DOHH2 (cell line): ENCODE results near the gene KRT222.

Experiments
- H3F3A ChIP-seq: fragments of 200-600 bp; sonication (generic), shearing (Covaris generic); 2 replicates; pipeline ENCODE4 v1.6.0; 2016; ENCODE audit warnings: antibody characterized with exemption, mild to moderate bottlenecking; ENCODE audit not compliant: control insufficient read depth, insufficient read depth
- H3K27ac ChIP-seq: fragments of 200-600 bp; sonication (generic); 2 replicates; pipeline ENCODE4 v1.5.1; 2014; ENCODE audit warnings: low read depth, mild to moderate bottlenecking, low read length, moderate library complexity
- H3K27me3 ChIP-seq: fragments of 200-600 bp; sonication (generic); 2 replicates; pipeline ENCODE4 v1.6.1; 2014; ENCODE audit warnings: mild to moderate bottlenecking, low read length, mixed read lengths; ENCODE audit not compliant: control insufficient read depth
- H3K36me3 ChIP-seq: fragments of 200-600 bp; sonication (generic); 2 replicates; pipeline ENCODE4 v1.6.1; 2014; ENCODE audit warnings: mild to moderate bottlenecking, low read length, moderate library complexity, mixed read lengths; ENCODE audit not compliant: control insufficient read depth
- H3K4me1 ChIP-seq: fragments of 200-600 bp; sonication (generic); 2 replicates; pipeline ENCODE4 v1.6.1; 2014; ENCODE audit warnings: mild to moderate bottlenecking, low read length, mixed read lengths; ENCODE audit not compliant: control insufficient read depth
- H3K4me2 ChIP-seq: fragments of 200-600 bp; sonication (generic); 2 replicates; pipeline ENCODE4 v1.6.0; 2014; ENCODE audit warnings: mild to moderate bottlenecking, low read length, moderate library complexity
- H3K4me3 ChIP-seq: fragments of 200-600 bp; sonication (generic); 2 replicates; pipeline ENCODE4 v1.5.1; 2014; ENCODE audit warnings: mild to moderate bottlenecking, low read length, mixed read lengths
- H3K79me2 ChIP-seq: fragments of 200-600 bp; sonication (generic); 2 replicates; pipeline ENCODE4 v1.6.1; 2014; ENCODE audit warnings: mild to moderate bottlenecking, low read length, mixed read lengths; ENCODE audit not compliant: control insufficient read depth
- H3K9me2 ChIP-seq: fragments of 200-600 bp; sonication (generic); replicated peaks from 2 replicates; pipeline ENCODE4 v1.6.1; 2014; ENCODE audit warnings: mild to moderate bottlenecking, low read length, mixed read lengths; ENCODE audit not compliant: control insufficient read depth
- H3K9me3 ChIP-seq: fragments of 200-600 bp; sonication (generic); 2 replicates; pipeline ENCODE4 v1.6.1; 2014; ENCODE audit warnings: antibody characterized with exemption, low read length, mixed read lengths; ENCODE audit not compliant: control insufficient read depth, insufficient read depth
- H4K20me1 ChIP-seq: fragments of 200-600 bp; sonication (generic); 2 replicates; pipeline ENCODE4 v1.6.0; 2014; ENCODE audit warnings: low read depth, mild to moderate bottlenecking, antibody characterized with exemption, low read length, moderate library complexity; ENCODE audit not compliant: control insufficient read depth, insufficient read depth
- EZH2phosphoT487 ChIP-seq: fragments of 200-600 bp; sonication (generic); IDR thresholded peaks from 2 replicates; pipeline ENCODE4 v1.6.1; 2017; ENCODE audit warnings: borderline replicate concordance, mild to moderate bottlenecking, antibody characterized with exemption, low read length, moderate library complexity, mixed read lengths
- TF ChIP-seq, protein P1 (sequence below): fragments of 200-600 bp; sonication (generic); IDR thresholded peaks from one replicate; pipeline ENCODE4 v1.5.1; 2014; ENCODE audit warnings: antibody characterized with exemption, mild to moderate bottlenecking, low read depth, low read length; ENCODE audit not compliant: poor library complexity, severe bottlenecking

The KRT222 gene

DNA sequence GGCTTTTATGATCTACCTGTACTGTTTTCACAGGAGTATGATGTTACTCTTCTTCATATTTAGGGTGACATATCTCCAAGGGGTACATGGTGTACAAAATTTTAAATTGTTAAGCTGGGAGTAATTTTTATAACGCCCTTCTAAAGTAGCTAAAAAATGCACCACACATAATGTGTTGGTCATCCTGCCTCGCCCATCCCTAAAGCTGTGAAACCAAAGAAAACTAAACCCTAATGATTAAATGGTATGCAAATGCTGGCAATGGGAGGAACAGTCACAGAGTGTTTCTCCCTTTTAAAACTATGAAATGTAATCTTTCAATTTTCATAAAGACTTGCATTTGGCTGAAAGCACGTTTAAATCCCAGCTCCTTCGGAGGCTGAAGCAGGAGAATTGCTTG, 40.6 kb upstream of the KRT222 start:
- Histone ChIP-seq H3K4me3 (no peak overlapping the region), H3K9me3 (no peaks in the 10 kb centered on the region), H3K4me2 (no peak overlapping the region), H3K36me3 (no peaks in the 10 kb centered on the region), H3K27me3 (peaks cover 14% of the 10 kb centered on the region), H4K20me1 (no peaks in the 10 kb centered on the region), H3K4me1 (no peaks in the 10 kb centered on the region), H3K27ac (no peak overlapping the region), H3K9me2 (no peaks in the 10 kb centered on the region), H3K79me2 (no peaks in the 10 kb centered on the region), H3F3A (no peaks in the 10 kb centered on the region)
- TF ChIP-seq, protein P1, sequence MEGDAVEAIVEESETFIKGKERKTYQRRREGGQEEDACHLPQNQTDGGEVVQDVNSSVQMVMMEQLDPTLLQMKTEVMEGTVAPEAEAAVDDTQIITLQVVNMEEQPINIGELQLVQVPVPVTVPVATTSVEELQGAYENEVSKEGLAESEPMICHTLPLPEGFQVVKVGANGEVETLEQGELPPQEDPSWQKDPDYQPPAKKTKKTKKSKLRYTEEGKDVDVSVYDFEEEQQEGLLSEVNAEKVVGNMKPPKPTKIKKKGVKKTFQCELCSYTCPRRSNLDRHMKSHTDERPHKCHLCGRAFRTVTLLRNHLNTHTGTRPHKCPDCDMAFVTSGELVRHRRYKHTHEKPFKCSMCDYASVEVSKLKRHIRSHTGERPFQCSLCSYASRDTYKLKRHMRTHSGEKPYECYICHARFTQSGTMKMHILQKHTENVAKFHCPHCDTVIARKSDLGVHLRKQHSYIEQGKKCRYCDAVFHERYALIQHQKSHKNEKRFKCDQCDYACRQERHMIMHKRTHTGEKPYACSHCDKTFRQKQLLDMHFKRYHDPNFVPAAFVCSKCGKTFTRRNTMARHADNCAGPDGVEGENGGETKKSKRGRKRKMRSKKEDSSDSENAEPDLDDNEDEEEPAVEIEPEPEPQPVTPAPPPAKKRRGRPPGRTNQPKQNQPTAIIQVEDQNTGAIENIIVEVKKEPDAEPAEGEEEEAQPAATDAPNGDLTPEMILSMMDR: no peak
- no peak for TF ChIP-seq EZH2phosphoT487

DNA sequence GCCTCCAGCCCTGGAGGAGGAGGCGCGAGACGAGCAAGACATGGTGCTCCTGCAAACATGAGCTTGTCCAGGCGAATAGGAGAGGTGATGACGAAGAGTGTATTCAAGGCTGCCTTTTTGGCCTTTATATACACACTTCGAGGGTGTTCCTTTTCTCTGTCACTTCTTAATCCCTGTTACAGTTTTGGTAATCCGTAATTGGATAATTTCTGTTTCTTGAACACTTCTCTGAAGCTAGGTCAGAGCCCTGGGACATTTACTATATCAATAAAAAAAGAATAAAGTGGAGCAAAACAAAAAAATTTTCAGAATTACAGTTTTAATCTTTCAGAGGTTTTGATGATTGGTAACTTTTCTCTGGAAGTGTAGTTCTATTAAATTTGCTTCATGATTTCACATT, 38.7 kb upstream of the KRT222 start, which contains the start of gene KRT24:
TSS of gene KRT24 (minus strand) at position 101 of the 400 bp plus-strand sequence. CDS start at position 42, 59 bp downstream.
- H3K4me2 ChIP-seq: no peak within 1 kb of the TSS
- no peaks in the 10 kb centered on the region for H4K20me1 ChIP-seq
- H3F3A ChIP-seq: no peaks in the 10 kb centered on the region
- no peaks in the 10 kb centered on the region for H3K4me1 ChIP-seq
- no peaks in the 10 kb centered on the region for H3K36me3 ChIP-seq
- peaks cover 10% of the 10 kb centered on the region for H3K27me3 ChIP-seq
- no peak within 1 kb of the TSS for H3K27ac ChIP-seq
- H3K9me2 ChIP-seq: no peaks in the 10 kb centered on the region
- no peaks in the 10 kb centered on the region for H3K79me2 ChIP-seq
- H3K9me3 ChIP-seq: no peaks in the 10 kb centered on the region
- no peak for TF ChIP-seq EZH2phosphoT487
- TF ChIP-seq, protein P1: no peak
- no peak within 1 kb of the TSS for H3K4me3 ChIP-seq

DNA sequence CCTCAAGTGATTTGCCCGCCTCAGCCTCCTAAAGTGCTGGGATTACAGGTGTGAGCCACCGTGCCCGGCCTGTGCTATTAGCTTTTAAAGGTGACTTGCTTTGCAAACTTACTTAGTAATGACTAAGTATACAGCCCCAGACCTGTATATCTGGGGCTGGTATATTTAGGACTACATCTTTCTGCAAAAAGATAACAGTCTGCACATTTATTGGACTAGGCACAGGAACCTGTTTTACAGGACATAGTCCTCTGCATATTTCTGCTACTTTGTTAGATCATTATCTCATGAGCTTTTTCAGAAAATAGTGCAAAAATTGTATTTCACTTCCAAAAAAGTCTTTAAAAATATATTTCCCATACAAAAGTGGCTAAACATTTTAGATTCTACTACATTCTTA, 37.3 kb upstream of the KRT222 start:
- no peaks in the 10 kb centered on the region for H3K79me2 ChIP-seq
- H3K9me2 ChIP-seq: no peaks in the 10 kb centered on the region
- no peaks in the 10 kb centered on the region for H3K9me3 ChIP-seq
- H4K20me1 ChIP-seq: no peaks in the 10 kb centered on the region
- no peaks in the 10 kb centered on the region for H3K36me3 ChIP-seq
- H3K27ac ChIP-seq: no peak overlapping the region
- TF ChIP-seq EZH2phosphoT487: no peak
- TF ChIP-seq, protein P1: no peak
- no peak overlapping the region for H3K4me3 ChIP-seq
- H3K27me3 ChIP-seq: peaks cover 14% of the 10 kb centered on the region
- no peaks in the 10 kb centered on the region for H3F3A ChIP-seq
- H3K4me1 ChIP-seq: no peaks in the 10 kb centered on the region
- no peak overlapping the region for H3K4me2 ChIP-seq
